Neural cell (in vitro differentiated cells): ENCODE results near the gene DPP3.

ENCODE experiments used
- CTCF ChIP-seq: fragments of 450-650 bp; IDR thresholded peaks from 2 replicates; pipeline ENCODE4 v1.5.1; 2014; ENCODE audit warnings: antibody characterized with exemption, mild to moderate bottlenecking, moderate library complexity; ENCODE audit not compliant: poor library complexity, severe bottlenecking
- EP300 ChIP-seq: fragments of 450-650 bp; conservative IDR thresholded peaks from 2 replicates; pipeline ENCODE4 v1.6.1; 2014; ENCODE audit warnings: antibody characterized with exemption, mild to moderate bottlenecking, moderate library complexity; ENCODE audit not compliant: poor library complexity, severe bottlenecking
- EZH2 ChIP-seq: fragments of 200-600, 300-800 bp; shearing (Covaris generic), sonication (generic); IDR thresholded peaks from 2 replicates; pipeline ENCODE4 v1.6.1; 2014; ENCODE audit warnings: antibody characterized with exemption, low read length, borderline replicate concordance, mild to moderate bottlenecking; ENCODE audit not compliant: insufficient read depth, poor library complexity, severe bottlenecking
- POLR2AphosphoS5 ChIP-seq: IDR thresholded peaks from 2 replicates; pipeline ENCODE4 v1.6.1; 2012
- REST ChIP-seq: IDR thresholded peaks from 2 replicates; pipeline ENCODE4 v1.6.1; 2012; ENCODE audit warnings: borderline replicate concordance
- SMC3 ChIP-seq: fragments of 450-650 bp; conservative IDR thresholded peaks from 2 replicates; pipeline ENCODE4 v1.6.1; 2014; ENCODE audit warnings: antibody characterized with exemption, mild to moderate bottlenecking, moderate library complexity; ENCODE audit not compliant: poor library complexity

DNA sequence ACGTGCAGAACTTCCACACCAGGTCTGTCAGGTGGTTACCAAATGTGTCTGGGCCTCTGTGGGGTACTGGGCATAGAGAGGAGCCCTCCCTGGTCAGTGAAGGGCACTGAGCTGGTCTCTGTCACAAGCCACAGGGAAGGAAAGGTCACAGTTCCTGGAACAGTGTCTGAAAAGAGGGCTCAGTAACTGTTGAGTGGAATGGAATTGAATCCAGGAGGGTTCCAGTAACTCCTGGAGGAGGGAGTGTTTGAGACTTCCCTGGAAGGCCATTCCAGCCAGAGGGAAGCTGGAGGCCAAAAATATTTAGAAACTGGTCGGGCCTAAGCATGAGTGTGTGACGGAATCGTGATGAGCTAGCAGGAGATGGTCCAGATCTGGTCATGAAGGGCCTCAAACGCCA lies 74.4 kb downstream of the DPP3 start:
- no peak for TF ChIP-seq EZH2
- TF ChIP-seq SMC3, result no peak
- TF ChIP-seq POLR2AphosphoS5, result no peak
- TF ChIP-seq CTCF, result no peak
- no peak for TF ChIP-seq EP300
- no peak for TF ChIP-seq REST
